Panc1 (cell line): ENCODE results near the gene ZDHHC1. TPM values are rescaled to one million over a fixed set of nuclear protein-coding genes. Genes with fewer than 3 reads are reported as not detected.
"Not testable (repeated sequence)": the region's sequence is repeated elsewhere in the genome, so short reads cannot be mapped to it uniquely, and the experiment has no call there.

ENCODE experiments used
- ATAC-seq: fragments of 200-7000 bp; cut with Tn5 transposase; 2 replicates; pipeline ENCODE4 v1.9.1; 2020; ENCODE audit warnings: mild to moderate bottlenecking, moderate library complexity
- BruUV-seq: library from RNA; stranded (reverse); fragments of 400-500 nt; replicated peaks from 2 replicates; lab custom pipeline; 2021; lab: Mats Ljungman, UMichigan
- CTCF ChIA-PET: fragments of 300-600 bp; sonication (Branson Sonifier 250); formaldehyde crosslinking; loops from one replicate; lab custom pipeline; 2022; ENCODE audit warnings: antibody characterized with exemption; lab: Charles Lee
- POLR2A ChIA-PET: fragments of 300-600 bp; sonication (Branson Sonifier 250); formaldehyde crosslinking; loops from one replicate; lab custom pipeline; 2022; ENCODE audit warnings: antibody characterized with exemption; lab: Charles Lee
- DNase-seq: peaks from one replicate; pipeline ENCODE4 v3.0.0-alpha.2; 2010; ENCODE audit warnings: low read depth, low spot score
- H3K27ac ChIP-seq: 2 replicates; pipeline ENCODE4 v1.5.1; 2011; ENCODE audit warnings: mild to moderate bottlenecking, low read length, inconsistent platforms
- H3K27me3 ChIP-seq: fragments of 200-500 bp; sonication (Bioruptor generic); 2 replicates; pipeline ENCODE4 v1.6.0; 2014; ENCODE audit warnings: low read length, inconsistent platforms; ENCODE audit not compliant: control insufficient read depth, insufficient read depth
- H3K36me3 ChIP-seq: fragments of 200-500 bp; sonication (Bioruptor generic); 2 replicates; pipeline ENCODE4 v1.5.1; 2014; ENCODE audit warnings: inconsistent platforms, mild to moderate bottlenecking, low read length, moderate library complexity; ENCODE audit not compliant: control insufficient read depth, insufficient read depth
- H3K4me1 ChIP-seq: 2 replicates; pipeline ENCODE4 v1.5.1; 2011; ENCODE audit warnings: inconsistent platforms, mild to moderate bottlenecking, low read length, moderate library complexity; ENCODE audit not compliant: control insufficient read depth, insufficient read depth
- H3K4me3 ChIP-seq, 2 experiments: 2 replicates each; pipeline ENCODE4 v1.5.1; 2011 to 2012; ENCODE audit warnings: low read depth in 2 of 2, low read length in 2 of 2, mild to moderate bottlenecking in 2 of 2, inconsistent platforms in 1 of 2, moderate library complexity in 1 of 2
- H3K9me3 ChIP-seq: fragments of 200-500 bp; sonication (Bioruptor generic); 2 replicates; pipeline ENCODE4 v1.5.1; 2014; ENCODE audit warnings: low read depth, mild to moderate bottlenecking, inconsistent platforms, low read length, moderate library complexity; ENCODE audit not compliant: control insufficient read depth, insufficient read depth
- POLR2AphosphoS5 ChIP-seq: IDR thresholded peaks from 2 replicates; pipeline ENCODE4 v1.6.1; 2012; ENCODE audit warnings: mild to moderate bottlenecking, low read depth, low read length, moderate library complexity
- SIN3A ChIP-seq: IDR thresholded peaks from 2 replicates; pipeline ENCODE4 v1.6.1; 2012; ENCODE audit warnings: low read depth, mild to moderate bottlenecking, low read length, moderate library complexity, borderline replicate concordance; ENCODE audit not compliant: insufficient read depth
- TCF7L2 ChIP-seq: IDR thresholded peaks from 2 replicates; pipeline ENCODE4 v1.6.1; 2011; ENCODE audit warnings: mild to moderate bottlenecking, low read depth, low read length, inconsistent platforms
- in situ Hi-C: cut with HindIII; loops from 2 replicates; pipeline ENCODE4 v1.10.0; 2016; ENCODE audit warnings: low sequenced_read_pairs, low pct_unique_long_range_greater_than_20kb
- intact Hi-C: fragments of 100-400 bp; cut with micrococcal nuclease; formaldehyde crosslinking; loops from one replicate; pipeline ENCODE4 v1.10.0; 2022; ENCODE audit not compliant: unreplicated experiment
- total RNA-seq: library from RNA; stranded (reverse); gene quantifications from one replicate; pipeline ENCODE4 v1.2.1, GENCODE V29; 2021; ENCODE audit not compliant: unreplicated experiment
- TF ChIP-seq, protein P1 (sequence below), 2 experiments: IDR thresholded peaks; 2 replicates each; pipeline ENCODE4 v1.6.1; 2011 to 2012; ENCODE audit warnings: low read depth in 2 of 2, control low read depth in 1 of 2, low read length in 1 of 2, mild to moderate bottlenecking in 1 of 2, moderate library complexity in 1 of 2; ENCODE audit not compliant: insufficient read depth in 1 of 2
- TF ChIP-seq, protein P2 (sequence below): fragments of 450-650 bp; IDR thresholded peaks from 2 replicates; pipeline ENCODE4 v1.5.1; 2017; ENCODE audit warnings: mild to moderate bottlenecking

The ZDHHC1 gene
- total RNA-seq, 1 experiment from 2014 or later = 7.8 TPM

GRCh38 chr16:67361038-67361437, 55.2 kb downstream of the ZDHHC1 start:
- in situ Hi-C loops = no loop called here
- BruUV-seq = no TSS peak

GRCh38 chr16:67359540-67360269, 56.6 kb downstream of the ZDHHC1 start:
- H3K27me3 ChIP-seq, CTCF ChIA-PET, intact Hi-C loops, H3K4me1 ChIP-seq, H3K4me3 ChIP-seq, POLR2A ChIA-PET, H3K36me3 ChIP-seq, in situ Hi-C loops, BruUV-seq, DNase-seq, H3K27ac ChIP-seq, ATAC-seq, H3K9me3 ChIP-seq: not testable (repeated sequence)

More at GRCh38 chr16:67361038-67361437, 55.2 kb downstream of the ZDHHC1 start:
- ATAC-seq (no peak), DNase-seq (no peak)
- no peaks in the 10 kb centered on the region for H3K9me3 ChIP-seq
- ChIA-PET POLR2A (no interaction called here), CTCF (no interaction called here)
- no peaks in the 10 kb centered on the region for H3K36me3 ChIP-seq
- no peak overlapping the region for H3K27ac ChIP-seq
- no peaks in the 10 kb centered on the region for H3K27me3 ChIP-seq
- TF ChIP-seq SIN3A (no peak), POLR2AphosphoS5 (no peak), TCF7L2 (no peak)
- TF ChIP-seq, protein P1, sequence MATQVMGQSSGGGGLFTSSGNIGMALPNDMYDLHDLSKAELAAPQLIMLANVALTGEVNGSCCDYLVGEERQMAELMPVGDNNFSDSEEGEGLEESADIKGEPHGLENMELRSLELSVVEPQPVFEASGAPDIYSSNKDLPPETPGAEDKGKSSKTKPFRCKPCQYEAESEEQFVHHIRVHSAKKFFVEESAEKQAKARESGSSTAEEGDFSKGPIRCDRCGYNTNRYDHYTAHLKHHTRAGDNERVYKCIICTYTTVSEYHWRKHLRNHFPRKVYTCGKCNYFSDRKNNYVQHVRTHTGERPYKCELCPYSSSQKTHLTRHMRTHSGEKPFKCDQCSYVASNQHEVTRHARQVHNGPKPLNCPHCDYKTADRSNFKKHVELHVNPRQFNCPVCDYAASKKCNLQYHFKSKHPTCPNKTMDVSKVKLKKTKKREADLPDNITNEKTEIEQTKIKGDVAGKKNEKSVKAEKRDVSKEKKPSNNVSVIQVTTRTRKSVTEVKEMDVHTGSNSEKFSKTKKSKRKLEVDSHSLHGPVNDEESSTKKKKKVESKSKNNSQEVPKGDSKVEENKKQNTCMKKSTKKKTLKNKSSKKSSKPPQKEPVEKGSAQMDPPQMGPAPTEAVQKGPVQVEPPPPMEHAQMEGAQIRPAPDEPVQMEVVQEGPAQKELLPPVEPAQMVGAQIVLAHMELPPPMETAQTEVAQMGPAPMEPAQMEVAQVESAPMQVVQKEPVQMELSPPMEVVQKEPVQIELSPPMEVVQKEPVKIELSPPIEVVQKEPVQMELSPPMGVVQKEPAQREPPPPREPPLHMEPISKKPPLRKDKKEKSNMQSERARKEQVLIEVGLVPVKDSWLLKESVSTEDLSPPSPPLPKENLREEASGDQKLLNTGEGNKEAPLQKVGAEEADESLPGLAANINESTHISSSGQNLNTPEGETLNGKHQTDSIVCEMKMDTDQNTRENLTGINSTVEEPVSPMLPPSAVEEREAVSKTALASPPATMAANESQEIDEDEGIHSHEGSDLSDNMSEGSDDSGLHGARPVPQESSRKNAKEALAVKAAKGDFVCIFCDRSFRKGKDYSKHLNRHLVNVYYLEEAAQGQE (IDR thresholded peaks at IDR 0.05; ENCODE audit: insufficient read depth in 1 of 2, low read depth in 2 of 2, low read length in 1 of 2) = no peak
- TF ChIP-seq, protein P2, sequence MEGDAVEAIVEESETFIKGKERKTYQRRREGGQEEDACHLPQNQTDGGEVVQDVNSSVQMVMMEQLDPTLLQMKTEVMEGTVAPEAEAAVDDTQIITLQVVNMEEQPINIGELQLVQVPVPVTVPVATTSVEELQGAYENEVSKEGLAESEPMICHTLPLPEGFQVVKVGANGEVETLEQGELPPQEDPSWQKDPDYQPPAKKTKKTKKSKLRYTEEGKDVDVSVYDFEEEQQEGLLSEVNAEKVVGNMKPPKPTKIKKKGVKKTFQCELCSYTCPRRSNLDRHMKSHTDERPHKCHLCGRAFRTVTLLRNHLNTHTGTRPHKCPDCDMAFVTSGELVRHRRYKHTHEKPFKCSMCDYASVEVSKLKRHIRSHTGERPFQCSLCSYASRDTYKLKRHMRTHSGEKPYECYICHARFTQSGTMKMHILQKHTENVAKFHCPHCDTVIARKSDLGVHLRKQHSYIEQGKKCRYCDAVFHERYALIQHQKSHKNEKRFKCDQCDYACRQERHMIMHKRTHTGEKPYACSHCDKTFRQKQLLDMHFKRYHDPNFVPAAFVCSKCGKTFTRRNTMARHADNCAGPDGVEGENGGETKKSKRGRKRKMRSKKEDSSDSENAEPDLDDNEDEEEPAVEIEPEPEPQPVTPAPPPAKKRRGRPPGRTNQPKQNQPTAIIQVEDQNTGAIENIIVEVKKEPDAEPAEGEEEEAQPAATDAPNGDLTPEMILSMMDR = no peak
- no peaks in the 10 kb centered on the region for H3K4me1 ChIP-seq
- no peak overlapping the region for H3K4me3 ChIP-seq
- intact Hi-C loops = no loop called here

GRCh38 chr16:67357561-67357960, 58.7 kb downstream of the ZDHHC1 start:
- ATAC-seq (no peak), DNase-seq (no peak)
- Histone ChIP-seq H3K9me3 (no peaks in the 10 kb centered on the region), H3K4me1 (no peaks in the 10 kb centered on the region), H3K4me3 (no peak overlapping the region), H3K27me3 (no peaks in the 10 kb centered on the region), H3K36me3 (no peaks in the 10 kb centered on the region), H3K27ac (no peak overlapping the region)
- TF ChIP-seq, protein P1 (IDR thresholded peaks at IDR 0.05; ENCODE audit: insufficient read depth in 1 of 2, low read depth in 2 of 2, low read length in 1 of 2) = no peak
- TF ChIP-seq POLR2AphosphoS5 (no peak), TCF7L2 (no peak), SIN3A (no peak)
- TF ChIP-seq, protein P2 = no peak
- in situ Hi-C loops = no loop called here
- ChIA-PET CTCF (interaction anchor here (0.8 kb wide), 1 partner anchor 34 kb away, joined by 4 read pairs; no protein-coding TSS in a partner anchor), POLR2A (interaction anchor here (0.6 kb wide), 1 partner anchor 11 kb away, joined by 3 read pairs; no protein-coding TSS in a partner anchor)
- intact Hi-C loops = no loop called here
- no TSS peak for BruUV-seq
